Measurements from ENCODE around the gene SNCG. TPM values are rescaled to one million over a fixed set of nuclear protein-coding genes. Genes with fewer than 3 reads are reported as not detected.
"Not testable (repeated sequence)": the region's sequence is repeated elsewhere in the genome, so short reads cannot be mapped to it uniquely, and the experiment has no call there.

The SNCG gene
- total RNA-seq, 2 experiments from 2014 or later = 0.72 to 1.2 TPM

DNA sequence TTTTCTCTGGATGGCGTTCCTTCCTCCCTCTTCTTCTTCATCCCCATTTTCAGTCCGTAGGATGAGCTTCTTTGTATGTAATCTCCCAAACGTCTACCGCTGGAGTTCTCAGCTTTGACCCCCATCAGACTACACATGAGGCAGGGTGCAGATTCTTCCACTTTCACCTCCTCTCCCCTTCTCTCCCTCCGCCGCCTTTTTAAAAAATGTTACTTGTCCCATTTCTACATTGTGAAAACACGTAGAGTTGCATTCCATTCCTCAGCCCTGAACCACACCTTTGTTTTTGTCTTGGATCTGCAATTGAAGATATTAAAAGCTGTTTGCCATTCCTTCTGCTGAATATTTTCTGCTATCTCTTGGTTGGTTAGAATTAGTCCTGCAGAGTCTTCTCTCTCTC is 16.1 kb downstream of the SNCG start:
- Mint-ChIP-seq H3K4me3 (no peak overlapping the region), H3K27me3 (ENCODE audit: low read depth) (no peaks in the 10 kb centered on the region), H3K27ac (no peak overlapping the region), H3K4me1 (ENCODE audit: low read depth) (peaks cover 16% of the 10 kb centered on the region), H3K36me3 (ENCODE audit: low read depth) (no peaks in the 10 kb centered on the region), H3K9me3 (no peaks in the 10 kb centered on the region)
- intact Hi-C loops (cut with micrococcal nuclease) = loop anchor here (5.0 kb wide), 2 partner anchors 452 to 572 kb away; partner anchors contain the start of gene WAPL
- CTCF ChIA-PET = no interaction called here
- DNase-seq = no peak

DNA sequence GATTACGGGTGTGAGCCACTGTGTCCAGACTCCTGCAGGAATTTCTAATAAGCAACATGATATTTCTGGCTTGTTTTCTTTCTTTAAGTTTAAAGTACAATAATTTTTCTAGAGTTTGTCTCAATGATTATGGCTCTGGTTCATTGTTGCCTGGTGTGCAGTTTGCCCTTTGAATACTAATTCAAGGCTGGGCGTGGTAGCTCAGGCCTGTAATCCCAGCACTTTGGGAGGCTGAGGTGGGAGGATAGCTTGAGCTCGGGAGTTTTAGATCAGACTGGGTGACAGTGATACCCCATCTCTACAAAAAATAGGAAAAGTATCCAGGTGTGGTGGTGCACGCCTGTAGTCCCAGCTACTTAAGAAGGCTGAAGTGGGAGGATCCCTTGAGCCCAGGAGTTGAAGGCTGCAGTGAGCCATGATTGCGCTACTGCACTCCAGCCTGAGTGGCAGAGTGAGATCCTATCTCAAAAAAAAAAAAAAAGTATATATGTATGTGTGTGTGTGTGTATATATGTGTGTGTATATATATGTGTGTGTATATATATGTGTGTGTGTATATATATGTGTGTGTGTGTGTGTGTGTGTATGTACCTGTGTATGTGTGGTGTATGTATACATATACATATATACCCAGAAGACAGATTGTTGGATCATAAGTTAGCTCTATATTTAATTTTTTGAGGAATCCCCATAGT is 18.1 kb downstream of the SNCG start:
- CTCF ChIA-PET = interaction anchor here (0.9 to 1.2 kb wide), 2 partner anchors 26 to 38 kb away, joined by 4 to 8 read pairs; no protein-coding TSS in a partner anchor
- H3K27ac Mint-ChIP-seq = no peak overlapping the region
- intact Hi-C loops (cut with micrococcal nuclease) = no loop called here

DNA sequence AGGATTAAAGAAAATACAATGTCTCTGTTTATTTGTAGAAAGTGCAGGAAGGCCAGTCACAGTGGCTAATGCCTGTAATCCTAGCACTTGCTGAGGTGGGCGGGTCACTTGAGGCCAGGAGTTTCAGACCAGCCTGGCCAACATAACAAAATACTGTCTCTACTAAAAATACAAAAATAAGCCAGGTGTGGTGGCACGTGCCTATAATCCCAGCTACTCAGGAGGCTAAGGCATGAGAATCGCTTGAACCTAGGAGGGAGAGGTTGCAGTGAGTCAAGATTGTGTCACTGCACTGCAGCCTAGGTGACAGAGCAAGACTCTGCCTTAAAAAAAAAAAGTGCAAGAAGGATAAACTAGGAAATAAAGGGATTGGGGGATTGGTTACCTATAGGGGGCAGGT is 20.1 kb downstream of the SNCG start:
- H3K27me3 Mint-ChIP-seq (ENCODE audit: low read depth); H3K4me1 Mint-ChIP-seq (ENCODE audit: low read depth); H3K9me3 Mint-ChIP-seq; H3K4me3 Mint-ChIP-seq; H3K36me3 Mint-ChIP-seq (ENCODE audit: low read depth); H3K27ac Mint-ChIP-seq; CTCF ChIA-PET; DNase-seq; intact Hi-C loops (cut with micrococcal nuclease): not testable (repeated sequence)

More for the DNA sequence above, 18.1 kb downstream of the SNCG start:
- H3K27me3 Mint-ChIP-seq (ENCODE audit: low read depth) = no peaks in the 10 kb centered on the region
- H3K36me3 Mint-ChIP-seq (ENCODE audit: low read depth) = no peaks in the 10 kb centered on the region
- DNase-seq = no peak
- no peak overlapping the region for H3K4me3 Mint-ChIP-seq
- H3K4me1 Mint-ChIP-seq (ENCODE audit: low read depth) = peaks cover 6% of the 10 kb centered on the region
- no peaks in the 10 kb centered on the region for H3K9me3 Mint-ChIP-seq

DNA sequence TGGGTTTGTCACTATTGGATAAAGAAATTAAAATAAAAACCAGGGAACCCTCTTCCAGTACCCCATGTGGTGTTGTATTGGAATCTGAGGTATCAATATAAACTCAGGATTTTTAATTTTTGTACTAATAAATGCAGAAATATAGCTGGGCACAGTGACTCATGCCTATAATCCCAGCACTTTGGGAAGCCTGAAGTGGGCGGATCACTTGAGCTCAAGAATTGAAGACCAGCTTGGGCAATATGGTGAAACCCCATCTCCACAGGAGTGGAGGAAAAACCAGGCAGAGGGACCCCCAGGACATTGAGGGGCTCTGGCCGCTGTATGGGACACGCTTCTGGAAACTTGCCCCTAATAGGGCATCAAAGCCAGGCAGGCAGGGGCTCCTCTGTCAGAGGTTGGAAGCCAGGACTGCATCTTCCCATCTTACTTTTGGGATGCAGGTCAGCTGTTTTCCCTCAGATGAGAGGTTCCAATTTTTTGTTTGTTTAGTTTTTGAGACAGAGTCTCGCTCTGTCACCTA is 21.0 kb downstream of the SNCG start:
- DNase-seq = no peak
- Mint-ChIP-seq H3K9me3 (no peaks in the 10 kb centered on the region), H3K27me3 (ENCODE audit: low read depth) (no peaks in the 10 kb centered on the region), H3K36me3 (ENCODE audit: low read depth) (no peaks in the 10 kb centered on the region), H3K27ac (no peak overlapping the region), H3K4me3 (no peak overlapping the region), H3K4me1 (ENCODE audit: low read depth) (no peaks in the 10 kb centered on the region)
- CTCF ChIA-PET = no interaction called here
- intact Hi-C loops (cut with micrococcal nuclease) = no loop called here

DNA sequence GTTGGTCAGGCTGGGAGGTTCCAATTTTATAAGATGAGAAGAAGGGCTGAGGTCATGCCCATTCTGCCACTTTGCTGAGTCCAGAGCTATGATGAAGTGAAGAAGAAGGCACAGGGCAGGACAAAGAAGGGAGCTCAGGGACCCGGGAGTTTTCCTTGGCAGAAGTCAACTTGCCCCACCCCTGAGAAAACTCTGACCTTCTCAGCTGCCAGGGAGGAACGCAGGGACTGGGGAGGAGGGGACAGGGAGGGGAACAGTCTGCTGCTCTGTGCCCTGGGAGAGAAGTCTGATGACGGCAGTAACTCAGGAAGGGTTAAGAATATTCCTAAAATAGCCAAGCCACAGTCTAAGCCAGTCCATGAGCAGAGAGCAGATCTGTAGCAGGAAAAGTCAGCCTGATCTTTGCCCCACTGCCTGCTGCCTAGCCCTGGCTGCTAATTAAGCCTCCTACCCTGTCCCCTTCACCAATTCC is 21.6 kb downstream of the SNCG start:
- no peak overlapping the region for H3K27ac Mint-ChIP-seq
- H3K4me3 Mint-ChIP-seq = no peak overlapping the region
- H3K27me3 Mint-ChIP-seq (ENCODE audit: low read depth) = no peaks in the 10 kb centered on the region
- no peaks in the 10 kb centered on the region for H3K4me1 Mint-ChIP-seq (ENCODE audit: low read depth)
- intact Hi-C loops (cut with micrococcal nuclease) = no loop called here
- CTCF ChIA-PET = no interaction called here
- no peaks in the 10 kb centered on the region for H3K9me3 Mint-ChIP-seq
- DNase-seq = no peak
- H3K36me3 Mint-ChIP-seq (ENCODE audit: low read depth) = no peaks in the 10 kb centered on the region

DNA sequence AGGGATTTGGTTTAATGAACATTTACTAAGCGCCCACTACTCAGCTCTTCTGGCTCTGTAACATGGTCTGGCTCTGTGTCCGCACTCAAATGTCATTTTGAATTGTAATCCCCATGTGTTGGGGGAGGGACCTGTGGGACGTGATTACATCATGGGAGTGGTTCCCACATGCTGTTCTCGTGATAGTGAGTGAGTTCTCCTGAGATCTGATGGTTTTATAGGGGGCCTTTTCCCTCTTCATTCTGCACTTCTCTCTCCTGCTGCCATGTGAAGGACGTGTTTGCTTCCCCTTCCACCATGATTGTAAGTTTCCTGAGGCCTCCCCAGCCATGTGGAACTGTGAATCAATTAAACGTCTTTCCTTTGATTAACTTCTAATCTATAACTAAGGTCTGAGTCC is 22.6 kb downstream of the SNCG start:
- CTCF ChIA-PET; H3K27me3 Mint-ChIP-seq (ENCODE audit: low read depth); DNase-seq; H3K36me3 Mint-ChIP-seq (ENCODE audit: low read depth); intact Hi-C loops (cut with micrococcal nuclease); H3K4me3 Mint-ChIP-seq; H3K4me1 Mint-ChIP-seq (ENCODE audit: low read depth); H3K27ac Mint-ChIP-seq; H3K9me3 Mint-ChIP-seq: not testable (repeated sequence)

DNA sequence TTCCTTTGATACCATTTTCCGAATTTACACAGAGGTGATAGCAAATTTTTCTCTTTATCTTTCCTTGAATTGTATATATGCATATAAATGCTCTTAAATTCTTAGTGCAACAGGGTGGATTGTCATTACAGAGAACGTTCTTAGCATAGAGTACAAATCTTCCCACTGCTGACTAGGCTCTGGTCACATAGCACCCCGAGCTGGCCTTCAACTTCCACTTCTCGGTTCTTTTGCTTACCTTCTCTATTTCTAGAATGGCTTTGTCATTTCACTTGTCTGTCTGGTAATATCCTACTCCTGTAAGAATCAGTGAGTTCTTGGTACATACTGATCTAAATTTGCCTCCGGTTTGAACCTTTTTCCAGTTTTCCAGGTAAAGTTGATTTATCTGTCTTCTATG is 23.3 kb downstream of the SNCG start:
- CTCF ChIA-PET = no interaction called here
- no peaks in the 10 kb centered on the region for H3K27me3 Mint-ChIP-seq (ENCODE audit: low read depth)
- H3K36me3 Mint-ChIP-seq (ENCODE audit: low read depth) = no peaks in the 10 kb centered on the region
- H3K9me3 Mint-ChIP-seq = no peaks in the 10 kb centered on the region
- H3K4me3 Mint-ChIP-seq = no peak overlapping the region
- intact Hi-C loops (cut with micrococcal nuclease) = no loop called here
- H3K4me1 Mint-ChIP-seq (ENCODE audit: low read depth) = no peaks in the 10 kb centered on the region
- H3K27ac Mint-ChIP-seq = no peak overlapping the region
- DNase-seq = no peak

DNA sequence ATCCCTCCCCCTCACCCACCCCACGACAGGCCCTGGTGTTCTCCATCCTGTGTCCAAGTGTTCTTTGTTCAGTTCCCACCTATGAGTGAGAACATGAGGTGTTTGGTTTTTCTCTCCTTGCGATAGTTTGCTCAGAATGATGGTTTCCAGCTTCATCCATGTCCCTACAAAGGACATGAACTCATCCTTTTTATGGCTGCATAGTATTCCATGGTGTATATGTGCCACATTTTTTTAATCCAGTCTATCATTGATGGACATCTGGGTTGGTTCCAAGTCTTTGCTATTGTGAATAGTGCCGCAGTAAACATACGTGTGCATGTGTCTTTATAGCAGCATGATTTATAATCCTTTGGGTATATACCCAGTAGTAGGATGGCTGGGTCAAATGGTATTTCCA is 26.1 kb downstream of the SNCG start:
- H3K9me3 Mint-ChIP-seq; DNase-seq; H3K27me3 Mint-ChIP-seq (ENCODE audit: low read depth); H3K4me3 Mint-ChIP-seq; H3K36me3 Mint-ChIP-seq (ENCODE audit: low read depth); CTCF ChIA-PET; H3K4me1 Mint-ChIP-seq (ENCODE audit: low read depth); H3K27ac Mint-ChIP-seq; intact Hi-C loops (cut with micrococcal nuclease): not testable (repeated sequence)

DNA sequence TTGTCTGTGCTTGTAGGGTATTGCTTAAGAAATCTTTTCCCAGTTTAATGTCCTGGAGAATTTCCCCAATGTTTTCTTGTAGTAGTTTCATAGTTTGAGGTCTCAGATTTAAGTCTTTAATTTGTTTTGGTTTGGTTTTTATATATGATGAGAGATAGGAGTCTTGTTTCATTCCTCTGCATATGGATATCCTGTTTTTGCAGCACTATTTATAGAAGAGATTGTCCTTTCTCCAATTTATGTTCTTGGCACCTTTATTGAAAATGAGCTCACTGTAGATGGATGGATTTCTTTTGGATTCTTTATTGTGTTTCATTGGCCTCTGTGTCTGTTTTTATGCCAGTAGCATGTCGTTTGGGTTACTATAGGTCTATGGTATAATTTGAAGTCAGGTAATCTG is 30.1 kb downstream of the SNCG start:
- intact Hi-C loops (cut with micrococcal nuclease) = no loop called here
- Mint-ChIP-seq H3K4me1 (ENCODE audit: low read depth) (no peaks in the 10 kb centered on the region), H3K27me3 (ENCODE audit: low read depth) (peaks cover 5% of the 10 kb centered on the region), H3K36me3 (ENCODE audit: low read depth) (no peaks in the 10 kb centered on the region), H3K4me3 (no peak overlapping the region), H3K27ac (no peak overlapping the region), H3K9me3 (no peaks in the 10 kb centered on the region)
- no peak for DNase-seq
- CTCF ChIA-PET = no interaction called here

DNA sequence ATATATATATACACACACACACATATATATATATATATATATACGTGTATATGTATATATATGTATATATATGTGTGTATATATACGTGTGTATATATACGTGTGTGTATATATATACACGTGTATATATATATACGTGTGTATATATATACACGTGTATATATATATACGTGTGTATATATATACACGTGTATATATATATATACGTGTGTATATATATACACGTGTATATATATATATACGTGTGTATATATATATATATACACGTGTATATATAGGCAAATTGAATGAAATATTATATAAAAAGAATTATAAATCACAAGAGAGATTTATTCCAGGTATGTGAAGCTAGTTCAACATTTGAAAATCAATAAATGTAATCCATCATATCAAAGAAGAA is 33.0 kb downstream of the SNCG start:
- H3K4me1 Mint-ChIP-seq (ENCODE audit: low read depth); H3K9me3 Mint-ChIP-seq; intact Hi-C loops (cut with micrococcal nuclease); H3K27ac Mint-ChIP-seq; H3K36me3 Mint-ChIP-seq (ENCODE audit: low read depth); H3K27me3 Mint-ChIP-seq (ENCODE audit: low read depth); DNase-seq; H3K4me3 Mint-ChIP-seq: not testable (repeated sequence)
- CTCF ChIA-PET = interaction anchor here (1.1 kb wide), 1 partner anchor 51 kb away, joined by 3 read pairs; no protein-coding TSS in a partner anchor

DNA sequence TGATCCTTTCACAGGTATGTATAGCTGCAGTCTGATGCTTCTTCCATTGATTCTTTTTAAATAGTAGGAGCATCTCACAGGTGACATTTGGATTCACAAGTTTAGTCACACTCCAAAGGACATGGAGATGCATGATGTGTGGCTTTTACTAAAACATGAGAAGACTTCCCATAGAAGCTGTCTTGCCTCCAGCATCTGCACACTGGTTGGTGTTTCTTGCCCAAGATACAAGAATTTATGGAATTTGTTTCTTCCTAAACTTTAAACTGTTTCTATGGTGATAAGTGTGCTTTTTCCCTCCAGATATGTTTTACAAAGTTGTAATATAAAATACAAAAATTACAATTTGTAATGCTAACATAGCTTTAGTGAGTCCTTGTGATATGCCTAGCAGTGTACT is 34.1 kb downstream of the SNCG start:
- Mint-ChIP-seq H3K27me3 (ENCODE audit: low read depth) (peaks cover 5% of the 10 kb centered on the region), H3K27ac (no peak overlapping the region), H3K4me3 (no peak overlapping the region), H3K4me1 (ENCODE audit: low read depth) (no peaks in the 10 kb centered on the region), H3K9me3 (no peaks in the 10 kb centered on the region), H3K36me3 (ENCODE audit: low read depth) (no peaks in the 10 kb centered on the region)
- CTCF ChIA-PET = interaction anchor here (1.1 kb wide), 1 partner anchor 53 kb away, joined by 3 read pairs; no protein-coding TSS in a partner anchor
- DNase-seq = no peak
- intact Hi-C loops (cut with micrococcal nuclease) = no loop called here

DNA sequence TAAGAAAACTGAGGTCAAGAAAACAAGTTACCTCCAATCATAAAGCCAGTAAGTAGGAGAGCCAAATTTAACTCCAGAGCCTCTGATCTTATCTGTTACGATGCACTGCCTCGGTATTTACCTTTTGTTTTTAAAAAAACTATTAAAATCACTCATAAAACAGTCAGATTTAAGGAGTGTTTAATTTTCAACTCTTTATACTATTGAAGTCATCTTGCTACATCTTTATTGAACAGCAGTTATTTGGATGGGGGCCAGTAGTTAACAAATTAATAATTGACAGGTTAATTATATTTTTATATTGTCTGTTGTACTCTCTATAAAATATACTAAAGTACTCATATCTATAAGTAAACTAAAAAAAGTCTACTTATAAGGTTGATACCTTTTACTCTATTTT is 34.5 kb downstream of the SNCG start:
- no peaks in the 10 kb centered on the region for H3K4me1 Mint-ChIP-seq (ENCODE audit: low read depth)
- no peaks in the 10 kb centered on the region for H3K36me3 Mint-ChIP-seq (ENCODE audit: low read depth)
- no peak overlapping the region for H3K27ac Mint-ChIP-seq
- intact Hi-C loops (cut with micrococcal nuclease) = no loop called here
- CTCF ChIA-PET = no interaction called here
- H3K9me3 Mint-ChIP-seq = no peaks in the 10 kb centered on the region
- no peak for DNase-seq
- no peak overlapping the region for H3K4me3 Mint-ChIP-seq
- peaks cover 5% of the 10 kb centered on the region for H3K27me3 Mint-ChIP-seq (ENCODE audit: low read depth)

DNA sequence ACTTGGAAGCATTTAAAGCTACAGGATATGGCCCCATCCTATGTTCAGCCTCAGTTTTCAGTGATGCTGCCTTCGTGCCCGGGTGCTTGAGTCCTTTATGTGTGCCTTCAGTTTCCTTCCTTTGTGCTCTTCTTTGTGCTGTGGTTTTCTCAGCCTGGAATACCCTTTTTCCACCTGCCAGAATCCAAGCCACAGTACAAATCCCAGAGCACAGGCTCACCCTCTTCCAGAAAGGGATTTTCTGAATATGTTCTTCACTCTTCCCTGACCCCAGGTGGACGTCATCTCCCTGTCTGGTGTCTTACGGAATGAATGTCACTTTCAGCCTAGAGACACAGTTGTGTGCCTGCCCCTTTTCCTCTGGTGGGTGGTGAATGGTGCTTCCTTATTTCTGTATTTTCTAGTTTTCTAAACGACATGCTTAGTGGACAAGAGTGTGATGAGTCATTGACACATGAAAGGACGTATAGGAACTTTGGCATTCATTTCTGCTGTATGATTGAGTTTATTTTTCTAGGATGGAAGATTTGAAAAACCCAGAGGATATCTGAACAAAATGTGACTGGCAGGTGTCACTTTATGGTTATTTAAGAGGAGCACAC is 41.5 kb downstream of the SNCG start:
- H3K27me3 Mint-ChIP-seq (ENCODE audit: low read depth); H3K4me1 Mint-ChIP-seq (ENCODE audit: low read depth); H3K36me3 Mint-ChIP-seq (ENCODE audit: low read depth); intact Hi-C loops (cut with micrococcal nuclease); H3K27ac Mint-ChIP-seq; DNase-seq; CTCF ChIA-PET; H3K4me3 Mint-ChIP-seq; H3K9me3 Mint-ChIP-seq: not testable (repeated sequence)

Measured in activated naive CD4-positive, alpha-beta T cell treated with anti-CD3 and anti-CD28 coated beads for 36 hours (primary cell).